LoVo (cell line): Measurements from ENCODE around the gene PIK3C2A.

Source experiments
- DNase-seq: peaks from one replicate; pipeline ENCODE4 v3.0.0-alpha.2; 2016; ENCODE audit warnings: low spot score

PIK3C2A gene

DNA sequence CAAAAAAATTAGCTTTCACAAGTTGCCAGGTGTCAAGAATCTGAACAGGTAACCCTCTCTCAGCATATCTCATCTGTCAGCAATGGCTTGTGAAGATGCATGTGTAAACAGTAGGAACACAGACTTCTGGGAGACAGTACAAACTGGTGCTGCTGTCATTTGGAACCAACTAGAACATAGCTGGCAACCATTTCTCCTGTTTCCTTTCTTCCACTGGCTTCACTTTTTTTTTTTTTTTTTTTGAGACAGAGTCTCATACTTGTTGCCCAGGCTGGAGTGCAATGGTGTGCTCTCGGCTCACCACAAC lies 2.1 kb upstream of the PIK3C2A start:
- DNase-seq: no peak

GRCh38 chr11:17208257-17208999 lies 642 bp upstream of the PIK3C2A start:
- peak; percentile 83 for DNase-seq

- DNase-seq: no peak
Measured at GRCh38 chr11:17206463-17206862, 1.3 kb downstream of the PIK3C2A start.

GRCh38 chr11:17197431-17197898 lies 10.3 kb downstream of the PIK3C2A start:
- DNase-seq: peak; percentile 59

DNA sequence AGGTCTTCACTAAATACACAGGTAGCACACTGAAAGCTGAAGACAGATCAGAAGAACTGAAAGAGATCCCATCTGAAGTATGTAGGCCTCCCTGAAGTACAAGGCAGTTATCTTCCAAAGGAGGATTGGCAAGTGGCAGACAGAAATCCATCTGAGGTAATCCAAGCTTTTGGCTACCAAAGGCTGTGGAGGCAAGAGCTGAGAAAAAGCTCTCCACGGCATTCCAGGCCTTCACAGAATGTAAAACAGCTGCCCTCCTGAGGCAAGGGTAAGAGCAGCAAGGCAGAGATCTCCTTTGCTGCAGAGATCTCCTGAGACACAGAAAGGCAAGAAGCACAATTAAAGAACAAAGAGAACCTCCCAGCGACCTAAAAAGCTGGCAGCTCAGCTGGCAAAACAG lies 19.1 kb downstream of the PIK3C2A start:
- DNase-seq: no peak

- no peak for DNase-seq
Measured at GRCh38 chr11:17186932-17187692, 20.7 kb downstream of the PIK3C2A start.

DNA sequence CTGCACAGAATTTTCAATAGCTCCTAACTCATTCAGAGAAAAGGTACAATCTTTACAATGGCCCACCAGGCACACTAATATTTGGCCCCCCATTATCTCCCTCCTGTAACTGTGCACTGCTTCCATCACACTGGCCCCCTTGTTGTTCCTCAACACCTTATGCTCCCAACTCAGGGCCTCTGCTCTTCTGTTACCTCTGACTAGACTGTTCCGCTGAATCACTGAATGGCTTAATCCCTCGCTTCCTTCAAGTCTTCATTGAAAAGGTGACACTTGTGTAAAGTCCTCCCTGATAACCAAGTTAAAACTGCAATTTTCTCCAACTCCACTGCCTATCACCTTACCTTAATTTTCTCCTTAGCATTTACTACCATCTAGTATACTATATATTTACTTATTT lies 21.8 kb downstream of the PIK3C2A start:
- no peak for DNase-seq

DNA sequence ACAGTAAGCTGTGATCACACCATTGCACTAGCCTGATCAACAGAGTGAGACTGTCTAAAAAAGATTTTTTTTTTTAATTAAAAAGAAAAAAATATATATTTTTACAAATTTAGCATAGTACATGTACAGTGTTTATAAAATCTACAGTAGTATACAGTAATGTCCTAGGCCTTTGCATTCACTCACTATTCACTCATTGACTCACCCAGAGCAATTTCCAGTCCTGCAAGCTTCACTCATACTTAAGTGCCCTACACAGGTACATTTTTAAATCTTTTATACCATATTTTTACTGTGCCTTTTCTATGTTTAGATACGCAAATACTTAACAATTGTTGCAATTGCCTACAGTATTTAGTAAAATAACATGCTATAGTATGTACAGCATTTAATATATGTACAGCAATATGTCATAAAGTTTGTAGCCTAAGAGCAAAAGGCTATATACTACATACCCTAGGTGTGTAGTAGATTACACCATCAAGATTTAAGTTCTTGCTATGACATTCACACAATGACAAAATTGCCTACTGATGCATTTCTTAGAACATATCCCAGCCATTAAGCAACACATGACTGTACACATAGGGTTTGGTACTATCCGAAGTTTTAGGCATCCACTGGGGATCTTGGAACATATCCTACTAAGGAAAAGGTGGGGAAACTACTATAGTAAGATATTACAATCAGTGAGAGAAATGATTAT lies 22.8 kb downstream of the PIK3C2A start:
- DNase-seq: no peak

DNA sequence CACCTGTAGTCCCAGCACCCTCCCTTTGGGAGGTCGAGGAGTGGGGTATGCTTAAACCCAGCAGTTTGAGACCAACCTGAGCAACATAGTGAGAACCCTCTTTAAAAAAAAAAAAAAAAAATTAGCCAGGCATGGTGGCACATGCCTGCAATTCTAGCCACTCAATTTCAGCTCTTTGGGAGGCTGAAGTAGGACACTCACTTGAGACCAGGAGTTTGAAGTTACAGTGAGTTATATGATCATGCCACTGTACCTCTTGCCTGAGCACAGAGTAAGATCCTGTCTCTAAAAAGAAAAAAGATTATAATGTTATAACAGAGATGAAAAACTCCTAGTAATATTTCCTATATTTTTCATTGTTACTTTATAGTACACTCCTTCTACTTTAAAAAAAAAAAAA lies 23.9 kb downstream of the PIK3C2A start:
- no peak for DNase-seq

- no peak for DNase-seq
Measured at GRCh38 chr11:17179970-17180369, 27.8 kb downstream of the PIK3C2A start.

DNA sequence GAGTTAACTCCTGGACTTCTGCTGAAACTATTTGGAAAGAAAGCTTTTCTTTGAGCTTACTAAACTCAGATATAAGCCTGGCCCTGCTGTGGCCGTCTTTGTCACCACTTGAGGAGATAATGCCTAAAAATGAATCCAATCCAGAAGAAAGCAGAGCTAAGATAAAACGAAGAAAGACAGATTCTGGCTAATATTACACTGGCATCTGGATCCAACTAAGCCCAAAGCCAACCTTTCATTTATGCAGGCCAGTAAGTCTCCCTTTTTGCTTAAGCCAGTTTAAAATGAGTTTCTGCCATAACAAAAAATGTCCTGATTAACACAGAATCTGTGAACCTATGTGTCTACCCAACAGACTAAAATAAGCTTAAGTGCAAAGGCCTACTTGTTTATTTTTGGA lies 34.5 kb downstream of the PIK3C2A start:
- DNase-seq: no peak

GRCh38 chr11:17171916-17172315 lies 35.9 kb downstream of the PIK3C2A start:
- DNase-seq: no peak

DNA sequence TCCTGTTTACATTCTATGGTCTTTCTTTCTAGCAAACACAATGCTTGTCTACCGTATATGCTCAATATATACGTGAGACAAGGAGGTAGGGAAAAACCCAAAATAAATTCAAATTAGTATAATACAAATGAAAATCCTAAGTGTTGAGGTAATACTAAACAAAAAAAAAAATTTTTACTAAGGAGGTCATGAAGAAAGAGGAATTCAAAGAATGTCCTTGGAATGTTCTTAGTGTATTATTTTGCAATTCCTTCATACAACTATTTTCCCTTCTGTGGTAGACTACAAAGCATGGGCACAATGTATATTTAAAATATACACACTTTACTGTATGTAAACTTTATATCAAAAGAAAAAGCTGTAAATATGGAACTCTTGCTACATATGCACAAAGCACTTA lies 36.4 kb downstream of the PIK3C2A start:
- DNase-seq: no peak

DNA sequence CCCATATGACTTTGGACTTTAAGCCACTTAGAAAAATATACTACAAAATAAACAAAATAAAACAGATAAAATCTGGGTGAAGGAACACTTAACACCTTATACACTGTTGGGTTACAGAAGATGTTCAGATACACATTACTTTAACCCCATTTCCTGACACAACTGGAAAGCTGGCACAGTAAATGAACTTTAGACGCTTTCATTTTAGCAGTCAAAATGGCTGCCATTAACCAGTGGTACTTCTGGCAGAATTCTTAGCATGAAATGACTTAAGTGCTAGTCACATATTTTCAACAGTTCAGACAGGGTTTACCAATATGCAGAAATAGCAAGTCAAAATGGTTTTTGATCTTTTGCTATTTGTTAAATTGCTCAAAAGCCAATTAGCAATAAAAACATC lies 37.9 kb downstream of the PIK3C2A start:
- no peak for DNase-seq

DNA sequence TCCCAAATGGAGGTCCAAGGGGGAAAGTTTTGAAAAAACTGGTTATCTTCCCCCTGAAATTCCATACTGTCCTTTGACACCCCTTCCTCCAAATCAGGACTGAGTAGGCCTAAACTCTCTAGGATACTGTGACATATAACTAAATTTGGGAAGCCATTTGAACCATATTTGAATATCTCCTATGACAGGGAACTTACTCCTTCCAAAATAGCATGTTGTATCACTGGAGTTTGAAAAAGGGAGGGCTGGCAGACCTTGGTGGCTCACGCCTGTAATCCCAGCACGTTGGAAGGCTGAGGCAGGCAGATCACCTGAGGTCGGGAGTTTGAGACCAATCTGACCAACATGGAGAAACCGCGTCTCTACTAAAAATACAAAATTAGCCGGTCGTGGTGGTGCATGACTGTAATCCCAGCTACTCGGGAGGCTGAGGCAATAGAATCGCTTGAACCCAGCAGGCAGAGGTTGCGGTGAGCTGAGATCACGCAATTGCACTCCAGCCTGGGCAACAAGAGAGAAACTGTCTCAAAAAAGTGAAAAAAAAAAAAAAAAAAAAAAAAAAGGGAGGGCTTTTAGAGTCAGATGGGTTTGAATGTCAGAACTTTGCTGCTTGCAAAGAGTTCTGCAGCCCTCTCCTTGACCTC lies 42.4 kb downstream of the PIK3C2A start:
- no peak for DNase-seq

DNA sequence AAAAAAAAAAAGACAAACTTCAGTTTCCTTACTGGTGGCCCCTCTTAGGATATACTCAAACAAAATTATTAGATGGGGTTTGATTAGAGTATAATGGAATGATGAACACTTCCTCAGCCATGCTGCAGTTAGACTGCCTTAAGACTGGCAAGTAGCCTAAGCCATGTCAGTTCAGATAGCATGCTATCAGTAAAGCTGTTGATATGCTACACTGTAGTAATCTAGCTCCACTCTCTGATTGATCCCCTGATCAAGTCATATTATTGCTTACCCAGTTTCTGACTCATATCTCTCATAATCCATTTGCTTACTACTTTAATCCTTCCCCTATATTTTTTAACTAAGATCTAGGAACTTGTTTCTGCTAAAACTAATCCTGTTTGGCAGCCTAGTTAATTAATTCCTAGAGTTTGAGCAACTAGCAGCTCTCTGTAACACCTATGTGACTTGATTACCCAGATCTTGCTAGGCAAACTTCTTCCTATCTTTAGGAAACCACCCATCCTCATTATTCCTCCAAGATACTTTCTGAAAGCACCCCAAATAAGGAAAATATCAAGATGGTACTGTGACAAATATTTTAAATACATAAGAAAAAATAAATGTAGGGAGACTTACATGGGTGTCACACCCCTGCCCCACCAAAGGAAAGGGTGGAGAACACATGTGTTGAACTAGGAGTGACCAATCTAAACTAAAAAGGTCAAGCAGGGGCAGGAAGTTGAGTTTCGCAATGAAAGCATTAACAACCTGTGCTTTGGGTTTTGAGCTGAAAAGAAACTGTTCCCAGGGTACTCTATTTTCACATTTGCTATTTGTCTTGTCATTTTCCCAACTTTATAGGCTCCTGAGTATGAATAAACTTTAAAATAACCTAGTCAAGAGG lies 43.2 kb downstream of the PIK3C2A start:
- no peak for DNase-seq

DNA sequence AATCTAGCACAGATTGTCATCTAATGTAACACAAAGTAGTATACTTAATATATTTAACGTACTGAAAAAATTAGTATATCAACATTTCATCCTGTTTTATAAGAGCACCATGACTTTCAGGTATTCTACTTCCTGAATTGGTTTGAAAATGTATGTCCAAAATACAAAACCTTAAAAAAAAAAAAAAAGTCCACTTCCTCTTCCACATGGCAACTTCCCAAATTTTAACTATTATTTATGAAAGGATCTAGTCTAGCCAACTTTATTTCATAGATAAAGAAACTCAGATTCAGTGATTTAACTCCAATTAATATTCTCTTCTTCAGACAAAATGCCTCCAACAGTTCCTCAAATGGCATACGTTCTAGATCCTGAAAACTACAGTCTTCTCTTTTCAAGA lies 44.0 kb downstream of the PIK3C2A start:
- DNase-seq: no peak

GRCh38 chr11:17163291-17163690 lies 44.5 kb downstream of the PIK3C2A start:
- no peak for DNase-seq

- DNase-seq: no peak
Measured at GRCh38 chr11:17162376-17162775, 45.4 kb downstream of the PIK3C2A start.

GRCh38 chr11:17161515-17161914 lies 46.3 kb downstream of the PIK3C2A start:
- DNase-seq: no peak

GRCh38 chr11:17159441-17159840 lies 48.3 kb downstream of the PIK3C2A start:
- DNase-seq: no peak
